Glomerular endothelial cell (primary cell): Measurements from ENCODE around the gene FLT3LG. TPM values are rescaled to one million over a fixed set of nuclear protein-coding genes. Genes with fewer than 3 reads are reported as not detected.
"Not testable (repeated sequence)": the region's sequence is repeated elsewhere in the genome, so short reads cannot be mapped to it uniquely, and the experiment has no call there.

Experiments
- DNase-seq: peaks from one replicate; pipeline ENCODE4 v3.0.0-alpha.2; 2011; ENCODE audit warnings: low read depth, low spot score; ENCODE audit errors: extremely low read depth
- total RNA-seq: library from RNA; depleted of rRNA; stranded (reverse); fragments of >200 nt; gene quantifications from 2 replicates; pipeline ENCODE4 v1.2.3, GENCODE V29; 2015

FLT3LG gene
- total RNA-seq, 1 donor from 2014 or later = 3.1 TPM

DNA sequence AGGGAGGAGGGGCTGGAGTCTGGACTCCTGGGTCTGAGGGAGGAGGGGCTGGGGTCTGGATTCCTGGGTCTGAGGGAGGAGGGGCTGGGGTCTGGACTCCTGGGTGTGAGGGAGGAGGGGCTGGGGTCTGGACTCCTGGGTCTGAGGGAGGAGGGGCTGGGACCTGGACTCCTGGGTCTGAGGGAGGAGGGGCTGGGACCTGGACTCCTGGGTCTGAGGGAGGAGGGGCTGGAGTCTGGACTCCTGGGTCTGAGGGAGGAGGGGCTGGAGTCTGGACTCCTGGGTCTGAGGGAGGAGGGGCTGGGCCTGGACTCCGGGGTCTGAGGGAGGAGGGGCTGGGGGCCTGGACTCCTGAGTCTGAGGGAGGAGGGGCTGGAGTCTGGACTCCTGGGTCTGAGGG lies 12.9 kb upstream of the FLT3LG start:
- DNase-seq = not testable (repeated sequence)

DNA sequence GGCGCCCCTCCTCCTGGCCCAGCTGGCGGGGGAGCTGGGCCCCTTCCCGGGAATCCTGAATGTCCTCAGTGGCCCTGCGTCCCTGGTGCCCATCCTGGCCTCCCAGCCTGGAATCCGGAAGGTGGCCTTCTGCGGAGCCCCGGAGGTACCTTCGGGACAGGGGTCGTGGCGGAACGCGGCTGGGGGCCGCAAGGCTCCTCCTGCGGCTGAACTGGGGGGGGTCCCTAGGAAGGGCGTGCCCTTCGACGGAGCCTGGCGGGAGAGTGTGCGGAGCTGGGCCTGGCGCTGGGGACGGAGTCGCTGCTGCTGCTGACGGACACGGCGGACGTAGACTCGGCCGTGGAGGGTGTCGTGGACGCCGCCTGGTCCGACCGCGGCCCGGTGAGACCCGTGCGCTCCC lies 12.4 kb upstream of the FLT3LG start:
- DNase-seq = no peak

DNA sequence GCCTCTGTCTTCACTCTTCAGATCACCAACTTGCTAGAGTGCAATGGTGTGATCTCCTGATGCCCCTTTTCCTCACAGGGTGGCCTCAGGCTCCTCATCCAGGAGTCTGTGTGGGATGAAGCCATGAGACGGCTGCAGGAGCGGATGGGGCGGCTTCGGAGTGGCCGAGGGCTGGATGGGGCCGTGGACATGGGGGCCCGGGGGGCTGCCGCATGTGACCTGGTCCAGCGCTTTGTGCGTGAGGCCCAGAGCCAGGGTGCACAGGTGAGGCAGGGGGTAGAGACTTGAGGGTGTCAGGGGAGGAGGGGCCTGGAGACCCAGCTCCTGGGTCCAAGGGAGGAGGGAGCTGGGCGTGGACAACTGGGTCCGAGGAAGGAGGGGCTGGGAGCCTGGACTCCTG lies 11.5 kb upstream of the FLT3LG start:
- DNase-seq = no peak

DNA sequence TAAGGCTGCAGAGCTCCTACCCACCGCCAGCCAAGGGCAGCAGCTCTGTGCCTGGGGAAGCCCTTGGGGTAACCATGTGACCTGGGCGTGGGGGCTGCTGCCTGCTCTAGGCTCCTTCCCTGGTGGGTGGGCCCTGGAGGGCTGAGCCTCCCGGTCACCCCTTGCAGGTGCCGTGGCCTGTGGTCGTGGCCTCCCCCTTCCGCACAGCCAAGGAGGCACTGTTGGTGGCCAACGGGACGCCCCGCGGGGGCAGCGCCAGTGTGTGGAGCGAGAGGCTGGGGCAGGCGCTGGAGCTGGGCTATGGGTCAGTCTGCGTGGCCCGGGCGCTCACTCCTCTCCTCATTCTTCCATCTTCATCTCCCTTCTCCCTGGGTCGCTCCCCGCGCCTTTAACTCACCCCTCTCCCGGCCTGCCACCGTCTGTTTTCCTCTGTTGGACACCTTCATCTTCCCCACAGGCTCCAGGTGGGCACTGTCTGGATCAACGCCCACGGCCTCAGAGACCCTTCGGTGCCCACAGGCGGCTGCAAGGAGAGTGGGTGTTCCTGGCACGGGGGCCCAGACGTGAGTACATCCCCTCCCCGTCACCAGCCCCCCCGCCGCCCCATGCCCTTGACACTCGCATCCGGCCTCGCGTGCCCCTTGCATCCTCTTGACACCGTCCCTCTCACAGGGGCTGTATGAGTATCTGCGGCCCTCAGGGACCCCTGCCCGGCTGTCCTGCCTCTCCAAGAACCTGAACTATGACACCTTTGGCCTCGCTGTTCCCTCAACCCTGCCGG lies 9.9 kb upstream of the FLT3LG start:
- no peak for DNase-seq

DNA sequence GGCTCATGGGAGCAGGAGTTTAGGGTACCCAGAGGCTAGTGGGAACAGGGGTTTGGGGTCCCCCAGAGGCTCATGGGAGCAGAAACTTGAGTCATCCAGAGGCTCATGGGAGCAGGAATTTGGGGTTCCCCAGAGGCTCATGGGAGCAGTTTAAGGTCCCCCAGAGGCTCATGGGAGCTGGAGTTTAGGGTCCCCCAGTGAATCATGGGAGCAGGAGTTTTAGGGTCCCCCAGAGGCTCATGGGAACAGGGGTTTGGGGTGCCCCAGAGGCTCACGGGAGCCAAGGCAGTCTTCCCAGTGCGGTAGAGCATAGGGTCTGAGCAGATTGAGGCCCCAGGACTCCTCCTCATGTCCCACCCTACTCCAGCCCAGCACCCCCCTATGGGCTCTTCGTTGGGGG lies 8.6 kb upstream of the FLT3LG start:
- DNase-seq = no peak

DNA sequence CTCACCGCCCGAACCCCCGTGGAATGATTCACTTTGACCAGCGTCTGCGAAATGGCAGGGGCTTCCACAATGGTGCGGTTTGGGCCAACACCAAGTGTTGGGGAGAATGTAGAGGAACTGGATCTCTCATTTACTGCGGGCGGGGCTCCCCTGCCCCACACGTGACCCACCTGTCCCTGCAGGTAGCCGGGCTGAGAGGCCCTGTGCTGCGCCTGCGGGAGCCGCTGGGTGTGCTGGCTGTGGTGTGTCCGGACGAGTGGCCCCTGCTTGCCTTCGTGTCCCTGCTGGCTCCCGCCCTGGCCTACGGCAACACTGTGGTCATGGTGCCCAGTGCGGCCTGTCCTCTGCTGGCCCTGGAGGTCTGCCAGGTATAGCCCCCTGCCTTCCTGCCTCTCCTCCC lies 5.8 kb upstream of the FLT3LG start:
- DNase-seq = no peak

DNA sequence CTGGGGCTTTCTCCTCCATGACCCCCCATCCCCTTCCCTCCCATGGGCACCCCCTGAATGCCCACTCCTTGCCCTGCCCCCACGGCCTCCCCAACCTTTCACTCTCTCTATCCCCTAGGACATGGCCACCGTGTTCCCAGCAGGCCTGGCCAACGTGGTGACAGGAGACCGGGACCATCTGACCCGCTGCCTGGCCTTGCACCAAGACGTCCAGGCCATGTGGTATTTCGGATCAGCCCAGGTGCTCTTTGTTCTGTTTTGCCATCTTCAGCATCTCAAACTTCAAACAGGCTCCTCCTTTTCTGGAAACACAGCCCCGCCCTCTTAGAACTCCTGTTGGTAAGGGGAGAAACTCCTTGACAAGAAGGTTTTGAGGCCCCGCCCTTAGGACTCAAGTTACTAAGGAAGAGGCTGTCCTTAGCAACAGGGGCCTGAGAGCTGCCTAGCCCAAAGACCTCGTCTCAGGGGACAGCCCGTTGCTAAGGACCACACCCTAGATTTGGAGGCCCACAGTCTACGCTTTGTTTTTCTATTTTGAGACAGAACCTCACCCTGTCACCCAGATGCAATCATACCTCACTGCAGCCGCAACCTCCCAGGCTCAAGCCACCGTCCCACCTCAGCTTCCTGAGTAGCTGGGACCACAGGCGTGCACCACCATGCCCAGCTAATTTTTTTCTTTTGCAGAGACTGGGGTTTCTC lies 5.1 kb upstream of the FLT3LG start:
- no peak for DNase-seq

DNA sequence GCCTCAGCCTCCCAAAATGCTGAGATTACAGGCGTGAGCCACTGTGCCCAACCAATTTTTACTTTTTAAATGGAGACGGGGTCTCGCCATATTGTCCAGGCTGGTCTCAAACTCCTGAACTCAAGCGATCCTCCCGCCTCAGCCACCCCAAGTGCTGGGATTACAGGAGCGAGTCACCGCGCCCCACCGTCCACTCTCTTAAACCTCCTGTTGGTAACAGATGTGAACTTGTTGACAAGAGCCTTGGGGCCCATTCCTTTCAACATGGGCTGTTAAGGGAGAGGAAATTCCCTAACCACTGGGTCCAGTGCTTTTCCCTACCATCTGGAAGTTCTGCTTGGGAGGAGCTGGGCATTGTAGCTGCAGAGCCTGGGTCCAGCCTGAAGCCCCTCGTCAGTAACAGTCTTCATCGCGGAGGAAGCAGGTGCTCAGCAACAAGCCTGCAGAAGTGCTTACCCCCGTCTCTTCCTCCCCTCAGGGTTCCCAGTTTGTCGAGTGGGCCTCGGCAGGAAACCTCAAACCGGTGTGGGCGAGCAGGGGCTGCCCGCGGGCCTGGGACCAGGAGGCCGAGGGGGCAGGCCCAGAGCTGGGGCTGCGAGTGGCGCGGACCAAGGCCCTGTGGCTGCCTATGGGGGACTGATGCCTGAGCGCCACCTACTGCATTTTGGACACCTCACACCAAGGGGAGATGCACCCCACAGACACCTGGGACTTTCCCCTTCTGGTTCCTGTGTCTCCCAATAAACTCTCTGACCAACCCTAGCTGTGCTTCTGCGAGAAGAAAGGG lies 4.0 kb upstream of the FLT3LG start:
- DNase-seq = no peak

DNA sequence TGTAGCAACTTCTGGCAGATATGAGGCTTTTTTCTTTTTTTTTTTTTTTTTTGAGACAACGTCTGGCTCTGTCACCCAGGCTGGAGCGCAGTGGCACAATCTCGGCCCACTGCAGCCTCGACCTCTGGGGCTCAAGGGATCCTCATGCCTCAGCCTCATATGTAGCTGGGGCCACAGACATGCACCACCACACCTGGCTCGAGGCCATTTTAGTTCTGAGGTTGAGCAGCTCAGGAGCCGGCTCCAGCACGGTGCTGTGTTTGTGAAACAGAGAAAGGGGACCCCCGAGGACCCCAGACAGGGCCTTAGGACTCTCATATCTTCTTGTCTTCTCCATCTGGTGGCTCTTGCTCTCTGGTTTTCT lies 3.4 kb upstream of the FLT3LG start:
- DNase-seq = no peak

DNA sequence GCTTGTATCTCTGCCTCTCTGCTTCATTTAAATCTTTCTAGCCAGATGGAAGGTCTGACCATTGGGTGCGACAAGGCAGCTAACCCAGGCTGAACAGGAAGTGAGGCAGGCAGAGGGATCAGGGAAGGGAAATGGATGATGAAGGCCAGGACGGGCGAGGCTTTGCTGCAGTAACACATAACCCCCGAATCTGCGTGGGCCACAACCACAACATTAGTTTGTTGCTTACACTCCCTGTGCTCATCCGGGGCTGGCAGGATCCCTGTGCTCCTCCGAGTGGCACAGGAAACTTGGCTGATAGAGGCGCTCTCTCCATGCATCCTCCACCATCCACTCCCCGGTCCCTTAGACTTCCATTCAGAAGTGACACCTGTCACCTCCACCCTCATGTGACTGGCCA lies 1.1 kb upstream of the FLT3LG start:
- DNase-seq = no peak

DNA sequence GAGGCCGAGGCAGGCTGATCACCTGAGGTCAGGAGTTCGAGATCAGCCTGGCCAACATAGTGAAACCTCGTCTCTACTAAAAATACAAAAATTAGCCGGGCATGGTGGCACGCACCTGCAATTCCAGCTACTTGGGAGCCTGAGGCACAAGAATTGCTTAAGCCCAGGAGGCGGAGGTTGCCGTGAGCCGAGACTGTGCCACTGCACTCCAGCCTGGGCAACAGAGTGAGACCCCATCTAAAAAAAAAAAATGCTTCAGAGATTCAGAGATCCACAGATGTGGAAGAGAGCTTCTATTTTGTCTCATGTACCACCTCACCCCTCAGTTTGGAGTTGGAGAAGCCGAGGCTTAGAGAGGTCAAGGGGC lies 531 bp upstream of the FLT3LG start:
- not testable (repeated sequence) for DNase-seq

DNA sequence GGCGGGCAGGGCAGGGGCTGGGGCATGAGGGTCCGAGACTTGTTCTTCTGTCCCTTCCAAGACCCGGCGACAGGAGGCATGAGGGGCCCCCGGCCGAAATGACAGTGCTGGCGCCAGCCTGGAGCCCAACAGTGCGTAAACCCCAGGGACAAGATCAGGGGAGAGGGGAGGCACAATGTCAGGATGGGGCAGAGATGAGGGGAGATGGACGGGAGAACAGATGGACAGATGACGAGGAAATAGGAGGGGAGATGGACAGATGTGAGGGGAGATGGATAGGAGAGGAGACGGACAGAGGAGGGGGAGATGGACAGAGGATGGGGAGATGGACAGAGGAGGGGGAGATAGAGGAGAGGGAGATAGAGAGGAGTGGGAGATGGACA lies 518 bp downstream of the FLT3LG start:
- no peak for DNase-seq

DNA sequence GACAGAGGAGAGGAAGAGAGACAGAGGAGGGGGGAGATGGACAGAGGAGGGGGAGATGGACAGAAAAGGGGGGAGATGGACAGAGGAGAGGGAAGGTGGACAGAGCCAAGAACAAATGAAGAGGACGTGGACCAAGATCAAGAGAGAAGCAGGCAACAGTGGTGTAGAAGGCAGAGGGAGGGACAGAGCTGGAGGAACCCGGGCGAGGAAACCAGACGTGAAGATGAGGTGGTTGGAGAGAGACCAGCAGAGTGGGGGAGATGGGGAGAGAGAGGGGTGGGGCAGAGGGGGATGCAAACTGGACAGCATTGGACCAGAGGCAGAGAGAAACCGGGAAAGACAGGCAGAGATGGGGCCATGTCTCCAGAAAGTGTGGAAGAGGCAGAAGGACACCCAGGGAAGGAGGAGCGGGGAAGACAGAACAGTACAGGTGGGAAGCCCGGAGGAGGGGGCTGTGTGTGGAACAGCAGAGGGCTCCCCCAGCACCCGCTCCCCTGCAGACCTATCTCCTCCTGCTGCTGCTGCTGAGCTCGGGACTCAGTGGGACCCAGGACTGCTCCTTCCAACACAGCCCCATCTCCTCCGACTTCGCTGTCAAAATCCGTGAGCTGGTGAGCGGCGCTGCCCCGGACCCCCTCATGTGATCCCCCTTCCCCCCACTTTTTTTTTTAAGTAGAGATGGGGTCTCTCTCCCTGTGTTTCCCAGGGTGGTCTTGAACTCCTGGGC lies 1.3 kb downstream of the FLT3LG start:
- no peak for DNase-seq

DNA sequence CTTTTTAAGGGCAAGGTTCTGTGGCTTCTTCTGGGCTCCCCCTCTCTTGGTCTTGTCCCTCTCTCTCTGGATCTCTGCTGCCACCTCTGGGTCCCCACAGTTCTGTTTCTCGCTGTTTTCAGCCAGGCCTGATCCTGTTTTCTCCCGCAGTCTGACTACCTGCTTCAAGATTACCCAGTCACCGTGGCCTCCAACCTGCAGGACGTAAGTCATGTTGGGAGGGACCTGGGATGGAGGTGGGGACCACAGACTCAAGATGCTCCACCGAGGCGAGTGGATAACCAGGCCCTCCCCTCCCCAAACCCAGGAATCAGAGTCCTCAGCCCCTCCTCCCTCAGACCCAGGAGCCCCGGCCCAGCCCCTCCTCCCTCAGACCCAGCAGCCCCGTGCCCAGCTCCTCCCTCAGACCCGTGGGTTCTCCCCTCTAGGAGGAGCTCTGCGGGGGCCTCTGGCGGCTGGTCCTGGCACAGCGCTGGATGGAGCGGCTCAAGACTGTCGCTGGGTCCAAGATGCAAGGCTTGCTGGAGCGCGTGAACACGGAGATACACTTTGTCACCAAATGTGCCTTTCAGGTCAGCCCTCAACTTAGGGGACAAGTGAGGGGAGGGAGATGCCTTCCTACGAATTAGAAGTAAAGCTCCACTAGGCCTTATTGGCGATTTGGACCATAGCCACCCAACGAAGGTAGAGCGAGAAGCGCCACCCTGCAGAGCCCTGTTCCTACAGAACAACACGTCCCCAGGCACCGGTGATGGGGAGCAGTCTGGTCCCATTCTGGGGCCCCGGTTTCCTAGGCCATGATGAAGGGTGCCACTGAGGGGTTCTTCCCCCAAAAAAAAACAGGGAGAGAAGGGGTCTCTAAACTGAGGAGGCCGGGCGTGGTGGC lies 2.2 kb downstream of the FLT3LG start:
- DNase-seq = no peak

DNA sequence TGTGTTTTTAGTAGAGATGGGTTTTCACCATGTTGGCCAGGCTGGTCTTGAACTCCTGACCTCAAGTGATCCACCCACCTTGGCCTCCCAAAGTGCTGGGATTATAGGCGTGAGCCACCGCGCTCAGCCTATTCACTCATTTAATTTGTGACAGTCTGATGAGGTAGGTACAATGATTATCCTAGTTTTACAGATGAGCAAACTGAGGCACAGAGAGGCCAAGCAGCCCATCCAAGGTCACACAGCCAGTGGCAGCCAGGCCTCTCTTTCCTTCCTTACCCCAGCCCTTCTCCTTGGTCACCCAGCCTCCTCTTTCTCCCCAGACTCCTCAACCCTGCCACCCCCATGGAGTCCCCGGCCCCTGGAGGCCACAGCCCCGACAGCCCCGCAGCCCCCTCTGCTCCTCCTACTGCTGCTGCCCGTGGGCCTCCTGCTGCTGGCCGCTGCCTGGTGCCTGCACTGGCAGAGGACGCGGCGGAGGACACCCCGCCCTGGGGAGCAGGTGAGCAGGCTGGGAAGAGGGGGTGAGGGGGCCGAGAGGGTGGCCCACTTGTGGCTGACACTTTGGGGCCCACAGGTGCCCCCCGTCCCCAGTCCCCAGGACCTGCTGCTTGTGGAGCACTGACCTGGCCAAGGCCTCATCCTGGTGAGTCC lies 6.1 kb downstream of the FLT3LG start:
- no peak for DNase-seq

DNA sequence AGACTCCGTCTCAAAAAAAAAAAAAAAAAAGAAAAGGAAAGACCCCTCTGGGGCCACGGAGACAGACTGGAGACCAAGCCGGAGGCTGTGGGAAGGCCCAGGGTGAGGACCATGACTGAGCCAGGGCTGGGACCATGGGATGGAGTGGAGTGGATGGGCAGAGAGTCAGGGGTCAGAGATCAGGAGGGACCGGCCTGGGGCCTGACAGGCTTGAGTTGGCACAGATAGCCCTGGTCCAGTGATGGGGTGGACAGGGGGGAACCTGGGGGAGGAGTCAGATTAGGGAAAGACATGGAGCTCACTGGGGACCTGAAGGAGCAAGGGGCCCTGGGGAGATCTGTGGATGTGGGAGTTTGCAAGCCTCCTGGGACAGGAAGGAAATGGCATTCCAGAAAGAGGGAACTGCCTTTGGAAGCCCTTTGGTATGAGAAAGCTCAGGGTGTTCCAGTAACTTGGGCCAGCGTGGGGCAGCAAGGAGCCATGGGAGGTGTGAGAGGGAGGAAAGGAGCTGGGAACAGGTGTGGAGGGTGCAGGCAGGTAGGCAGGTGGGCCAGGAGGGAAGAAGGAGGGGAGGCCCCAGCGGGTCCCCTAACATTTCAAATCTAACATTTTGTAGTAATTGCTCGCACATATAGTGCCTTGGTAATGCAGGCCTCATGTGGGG lies 7.1 kb downstream of the FLT3LG start:
- no peak for DNase-seq

DNA sequence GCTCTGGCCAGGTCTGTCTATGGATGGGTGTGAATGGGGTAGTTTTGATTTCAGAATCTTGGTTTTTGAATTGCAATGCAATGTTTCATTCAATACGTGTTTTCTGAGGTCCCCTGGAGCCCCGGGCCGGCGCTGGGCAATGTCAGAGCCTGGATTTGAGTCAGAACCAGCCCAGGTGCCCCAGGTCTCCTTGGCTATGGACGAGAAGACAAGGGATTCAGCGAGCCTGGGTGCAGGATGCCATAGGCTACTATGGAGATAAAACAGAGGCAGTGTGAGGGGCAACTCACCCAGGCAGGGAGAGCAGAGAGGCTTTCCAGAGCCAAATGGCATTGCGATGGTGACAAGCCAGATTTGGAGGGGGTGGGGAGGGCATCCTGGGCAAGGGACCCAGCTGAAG lies 12.2 kb downstream of the FLT3LG start:
- DNase-seq = no peak

DNA sequence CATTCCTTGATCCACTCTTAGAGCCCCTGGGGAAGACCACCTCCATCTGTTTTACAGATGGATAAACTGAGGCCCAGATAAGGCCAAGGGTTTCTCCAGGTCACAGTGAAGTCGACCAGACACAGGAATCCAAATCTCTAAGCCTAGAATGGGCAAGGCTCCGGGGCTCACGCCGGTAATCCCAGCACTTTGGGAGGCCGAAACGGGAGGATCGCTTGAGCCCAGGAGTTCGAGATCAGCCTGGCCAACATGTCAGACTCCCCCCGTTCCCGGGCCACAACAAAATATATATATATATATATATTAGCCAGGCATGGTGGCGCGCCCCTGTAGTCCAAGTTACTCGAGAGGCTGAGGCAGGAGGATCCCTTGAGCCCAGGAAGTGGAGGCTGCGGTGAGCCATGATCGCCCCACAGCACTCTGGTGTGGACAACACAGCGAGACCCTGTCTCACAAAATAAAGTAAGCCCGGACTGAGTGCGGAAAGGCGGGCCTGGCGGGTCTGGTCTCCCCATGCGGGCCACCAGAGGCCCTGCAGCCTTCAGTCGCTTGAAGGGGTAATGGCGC lies 12.8 kb downstream of the FLT3LG start:
- no peak for DNase-seq
